GM19239 (cell line): ENCODE results near the gene JCHAIN.
"Not testable (repeated sequence)": the region's sequence is repeated elsewhere in the genome, so short reads cannot be mapped to it uniquely, and the experiment has no call there.

Source experiments
- DNase-seq: peaks from one replicate; pipeline ENCODE4 v3.0.0; 2011; ENCODE audit warnings: low spot score; ENCODE audit not compliant: insufficient read length
- FAIRE-seq: peaks from 2 replicates; lab custom pipeline; 2011; peaks lifted over from hg19 to GRCh38; lab: Jason Lieb, UNC

The JCHAIN gene

GRCh38 chr4:70666369-70666768, at the start of gene JCHAIN:
Gene JCHAIN, minus strand, starts transcription at chr4:70666508. Its CDS starts 18 bp downstream, at chr4:70666490.
- FAIRE-seq (peak; percentile 90), DNase-seq (no peak)

GRCh38 chr4:70715097-70715496, 48.8 kb upstream of the JCHAIN start:
- DNase-seq (no peak), FAIRE-seq (peak; percentile 88)

DNA sequence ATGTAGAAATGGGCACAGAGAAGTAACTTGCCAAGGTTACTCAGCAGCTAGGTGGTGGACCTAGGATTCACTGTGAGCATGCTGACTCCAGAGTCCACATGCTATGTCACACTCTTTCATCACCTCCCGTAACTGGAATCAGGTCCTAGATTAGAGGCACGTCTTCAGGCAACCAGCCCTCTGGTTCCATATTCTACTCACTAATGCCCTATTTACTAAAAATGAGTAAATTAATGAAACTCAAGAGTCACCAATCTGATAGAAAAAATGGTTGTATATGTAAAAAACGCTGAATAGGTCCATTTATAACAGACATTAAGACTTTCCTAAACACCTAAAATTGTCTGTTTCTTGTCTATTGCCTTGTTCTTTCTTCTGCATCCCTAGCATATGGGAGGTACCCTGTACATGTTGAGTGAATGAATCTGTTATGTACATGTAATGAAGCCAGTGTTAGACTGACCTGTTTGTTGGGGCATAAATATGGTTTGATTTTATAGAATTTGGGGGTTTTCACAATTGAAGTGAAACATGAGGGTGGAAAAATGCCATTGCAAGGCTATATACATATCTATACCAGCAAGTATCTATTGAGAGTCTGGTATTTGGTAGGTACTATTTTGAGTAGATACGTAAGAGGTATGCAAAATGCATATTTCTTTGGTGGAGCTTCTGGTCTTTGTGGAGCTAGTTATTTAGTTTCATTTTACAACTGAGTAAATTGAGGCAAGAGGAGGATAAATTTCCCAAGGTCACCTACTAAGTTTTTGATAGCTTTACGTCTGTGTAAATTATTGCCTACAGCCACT, 48.0 kb upstream of the JCHAIN start:
- DNase-seq (no peak), FAIRE-seq (peak; percentile 18)

GRCh38 chr4:70713453-70714078, 47.3 kb upstream of the JCHAIN start:
- no peak for DNase-seq
- peak; percentile 91 for FAIRE-seq

DNA sequence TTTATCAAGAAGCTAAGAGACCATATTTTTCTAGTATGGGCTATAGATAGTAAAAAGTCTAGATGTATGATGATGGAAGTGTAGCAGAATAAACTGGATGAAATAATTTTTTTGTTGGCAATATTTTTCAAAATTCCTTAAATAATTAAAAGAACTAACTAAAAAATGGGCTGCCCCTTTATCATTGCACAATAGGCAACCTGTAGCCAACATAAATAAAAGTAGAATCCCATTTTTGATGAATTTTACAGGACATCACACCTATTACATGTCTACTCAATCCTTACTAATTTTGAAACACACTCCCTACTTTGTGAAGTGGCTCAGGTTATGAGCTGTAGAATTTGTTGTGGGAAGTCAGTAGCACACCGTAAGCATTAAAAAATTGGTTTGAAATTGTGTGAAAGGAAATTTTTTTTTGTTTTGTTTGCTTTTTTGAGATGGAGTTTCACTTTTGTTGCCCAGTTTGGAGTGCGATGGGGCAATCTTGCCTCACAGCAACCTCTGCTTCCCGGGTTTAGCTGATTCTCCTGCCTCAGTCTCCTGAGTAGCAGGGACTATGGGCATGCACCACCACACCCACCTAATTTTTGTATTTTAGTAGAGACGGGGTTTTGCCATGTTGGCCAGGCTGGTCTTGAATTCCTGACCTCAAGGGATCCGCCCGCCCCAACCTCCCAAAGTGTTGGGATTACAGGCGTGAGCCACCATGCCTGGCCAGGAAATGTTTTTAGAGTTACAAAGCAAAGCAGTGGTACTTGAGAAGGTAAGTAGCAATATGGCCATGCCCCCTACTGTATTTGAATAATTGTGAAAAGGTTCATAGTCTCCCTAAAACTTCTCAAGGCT, 46.5 kb upstream of the JCHAIN start:
- FAIRE-seq (peak; percentile 68), DNase-seq (no peak)

- FAIRE-seq (peak; percentile 8), DNase-seq (no peak)
Observed at GRCh38 chr4:70712150-70712549, 45.8 kb upstream of the JCHAIN start.

DNA sequence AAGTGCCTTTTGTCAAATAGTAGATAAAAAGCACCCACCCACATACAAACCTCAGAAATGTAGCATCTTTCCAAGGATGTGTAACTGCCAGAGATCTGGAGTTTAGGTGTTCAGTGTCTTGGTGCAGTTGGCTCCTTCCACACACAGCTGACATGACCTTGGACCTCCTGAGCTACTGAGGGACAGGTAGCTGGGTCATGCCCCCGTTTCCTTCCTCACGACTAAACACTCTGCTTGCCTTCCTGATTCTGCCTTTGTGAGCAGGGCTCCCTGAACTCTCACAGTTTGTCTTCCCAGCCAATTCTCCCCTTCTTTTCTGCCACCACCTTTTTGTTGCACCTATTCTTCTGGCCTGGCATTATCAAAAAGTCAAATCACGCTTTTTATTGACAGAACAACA, 45.3 kb upstream of the JCHAIN start:
- FAIRE-seq: no peak

GRCh38 chr4:70709611-70710205, 43.4 kb upstream of the JCHAIN start:
- FAIRE-seq (no peak), DNase-seq (no peak)

More for the DNA sequence above, 45.3 kb upstream of the JCHAIN start:
- no peak for DNase-seq

DNA sequence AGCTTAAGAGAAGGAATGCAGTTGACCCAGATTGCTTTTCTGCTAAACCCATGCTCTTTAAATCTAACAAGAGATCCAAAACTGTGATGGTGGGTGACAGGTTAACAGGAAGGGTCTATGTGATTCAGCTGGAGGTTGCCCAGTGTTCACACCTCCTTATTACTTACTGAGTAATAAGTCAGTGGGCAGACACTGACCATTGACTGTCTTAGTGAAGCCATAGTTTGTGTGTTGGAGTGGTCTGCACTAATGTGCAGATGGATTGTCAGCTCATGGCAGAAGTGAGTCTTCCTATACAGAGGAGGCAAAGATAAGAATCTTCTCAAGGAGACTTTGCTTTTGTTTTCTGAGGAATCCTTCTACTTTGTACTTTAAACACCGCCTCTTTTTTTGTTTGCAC, 40.2 kb upstream of the JCHAIN start:
- FAIRE-seq: no peak
- DNase-seq: no peak

DNA sequence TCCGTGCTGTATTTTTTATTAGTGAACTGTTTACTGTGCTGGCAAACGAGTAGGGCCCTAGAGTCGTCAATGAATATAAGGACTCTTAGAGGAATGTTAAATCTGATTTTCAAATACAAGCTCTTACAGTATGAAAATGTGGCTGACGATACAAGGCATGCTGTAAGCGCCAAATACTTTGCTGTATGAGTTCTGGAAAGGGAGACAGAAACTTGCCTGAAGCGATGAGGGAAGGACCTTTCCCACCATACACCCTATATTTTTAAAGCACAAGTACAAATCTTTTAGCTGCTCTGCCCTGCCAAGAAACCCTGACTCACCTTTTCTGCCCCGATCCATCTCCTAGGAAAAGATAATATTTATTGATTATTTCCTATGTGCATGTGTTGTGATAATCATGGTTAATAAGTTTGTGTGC, 39.7 kb upstream of the JCHAIN start:
- no peak for DNase-seq
- peak; percentile 82 for FAIRE-seq

DNA sequence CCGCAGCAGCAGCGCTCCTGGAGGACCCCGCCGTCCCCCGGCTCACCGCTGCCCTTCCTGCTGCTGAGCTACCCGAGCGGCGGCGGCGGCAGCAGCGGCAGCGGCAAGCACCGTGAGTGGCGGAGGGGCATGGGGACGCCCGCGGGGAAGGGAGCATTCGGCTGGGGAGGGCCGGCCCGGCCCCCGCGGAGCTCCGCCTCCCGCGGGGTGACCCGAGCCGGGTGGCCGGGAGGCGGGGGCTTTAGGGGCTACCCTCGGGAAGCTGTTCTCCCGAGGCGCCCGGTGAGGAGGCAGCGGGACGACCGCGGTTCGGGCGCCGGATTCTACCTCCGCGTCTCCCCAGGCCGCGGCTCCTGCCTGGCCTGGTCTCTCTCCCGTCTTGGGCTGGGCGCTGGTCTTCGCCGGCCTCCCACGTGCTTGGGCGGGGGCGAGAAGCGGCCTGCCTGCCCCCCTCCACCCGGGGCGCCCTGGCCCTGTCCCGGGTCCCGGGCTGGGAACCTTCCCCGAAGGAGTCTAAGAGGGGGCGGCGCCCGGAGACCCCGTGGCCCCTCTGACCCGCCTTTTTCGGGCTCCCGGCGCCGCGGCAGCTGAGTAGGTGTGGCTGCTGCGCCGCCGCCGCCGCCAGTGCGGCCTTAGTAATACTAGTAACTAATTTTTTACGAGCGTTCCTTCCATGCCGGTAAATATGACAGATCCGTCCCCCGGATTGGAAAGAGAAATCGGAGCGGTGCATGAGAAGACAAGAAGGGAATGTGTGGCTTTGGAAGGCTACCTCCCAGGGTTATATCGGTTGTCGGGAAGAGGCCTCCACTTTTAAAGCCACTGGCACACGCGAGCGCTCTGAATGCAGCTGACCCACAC, 39.1 kb upstream of the JCHAIN start:
- FAIRE-seq: peak; percentile 62

GRCh38 chr4:70704931-70705182, 38.5 kb upstream of the JCHAIN start:
- DNase-seq (no peak), FAIRE-seq (no peak)

More for the DNA sequence above, 39.1 kb upstream of the JCHAIN start:
- peak; percentile 53 for DNase-seq

DNA sequence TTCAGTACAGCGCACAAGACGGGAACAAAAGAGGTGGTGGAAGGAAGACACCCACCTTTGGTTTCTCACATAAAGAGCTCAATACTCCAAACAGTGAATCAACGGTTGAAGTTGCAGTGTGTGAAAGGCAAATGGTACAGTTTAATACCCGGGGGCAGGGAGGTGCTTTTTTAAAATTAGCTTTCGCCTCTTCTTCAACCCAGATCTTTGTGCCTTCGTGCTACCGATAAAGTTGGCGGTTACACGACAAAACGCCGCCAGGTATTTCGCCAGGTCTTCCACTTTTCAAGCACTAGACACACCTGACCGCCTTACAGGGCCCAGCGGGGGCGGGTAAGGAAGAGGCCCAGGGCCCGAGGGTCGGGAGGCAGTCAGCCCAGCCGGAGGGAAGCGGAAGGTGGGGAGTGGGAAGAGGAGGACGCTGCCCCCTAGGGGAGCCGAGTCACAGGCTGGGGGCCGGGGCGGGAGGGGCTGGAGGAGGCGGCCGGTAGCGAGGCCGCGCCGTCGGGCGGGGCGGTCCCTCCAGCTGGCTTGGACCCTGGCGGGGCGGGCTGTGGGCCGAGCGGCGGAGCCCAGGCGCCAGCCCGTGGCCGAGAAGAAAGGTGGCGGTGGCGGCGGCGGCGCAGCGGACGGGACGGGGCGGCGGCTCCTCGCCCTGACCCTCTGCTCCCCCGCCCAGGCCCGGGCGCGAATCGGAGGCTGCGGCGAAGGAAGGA, 38.1 kb upstream of the JCHAIN start:
- FAIRE-seq: peak; percentile 72
- no peak for DNase-seq

DNA sequence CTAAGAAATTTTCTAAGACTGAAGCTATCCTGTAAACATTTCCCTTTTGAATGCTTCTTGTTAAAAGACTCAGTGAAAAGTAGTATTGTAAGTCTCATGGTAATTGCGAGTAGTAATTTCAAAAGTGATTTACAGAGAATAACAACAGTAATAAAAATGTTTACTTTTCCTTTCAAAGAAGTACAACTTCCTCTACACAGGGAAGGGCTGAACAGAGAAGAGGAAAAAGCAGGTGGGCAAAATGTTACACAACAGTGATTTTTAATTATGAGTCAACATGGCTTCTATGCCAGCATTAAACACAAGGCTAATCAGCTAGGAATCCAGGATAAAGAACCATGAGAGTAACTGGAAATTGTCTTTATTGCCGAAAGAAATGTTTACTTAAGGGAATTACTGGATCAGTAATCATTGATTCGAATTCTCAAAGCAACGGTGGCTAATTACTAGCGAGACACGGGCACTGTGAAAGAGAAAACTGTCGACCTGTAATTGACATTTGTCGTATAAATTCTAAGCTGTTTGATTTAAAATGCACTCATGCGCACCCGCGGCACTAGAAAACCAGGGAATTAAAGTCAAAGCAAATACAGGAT, 37.4 kb upstream of the JCHAIN start:
- DNase-seq: no peak
- peak; percentile 76 for FAIRE-seq

DNA sequence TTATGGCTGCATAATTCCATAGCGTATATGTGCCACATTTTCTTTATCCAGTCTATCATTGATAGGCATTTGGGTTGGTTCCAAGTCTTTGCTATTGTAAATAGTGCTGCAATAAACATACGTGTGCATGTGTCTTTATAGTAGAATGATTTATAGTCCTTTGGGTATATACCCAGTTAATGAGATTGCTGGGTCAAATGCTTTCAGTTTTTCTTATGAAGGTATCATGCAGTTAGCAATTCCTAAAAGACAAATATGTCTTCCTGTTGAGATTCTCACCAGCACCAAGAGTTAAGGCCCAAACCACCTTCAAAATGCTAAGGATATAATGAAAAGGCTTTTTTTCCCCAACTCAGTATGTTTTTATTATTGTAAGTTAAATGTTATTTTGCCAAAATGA, 36.3 kb upstream of the JCHAIN start:
- not testable (repeated sequence) for DNase-seq, FAIRE-seq

GRCh38 chr4:70701271-70701670, 35.0 kb upstream of the JCHAIN start:
- DNase-seq (no peak), FAIRE-seq (no peak)

- FAIRE-seq (no peak), DNase-seq (no peak)
Observed at GRCh38 chr4:70700712-70701111, 34.4 kb upstream of the JCHAIN start.

DNA sequence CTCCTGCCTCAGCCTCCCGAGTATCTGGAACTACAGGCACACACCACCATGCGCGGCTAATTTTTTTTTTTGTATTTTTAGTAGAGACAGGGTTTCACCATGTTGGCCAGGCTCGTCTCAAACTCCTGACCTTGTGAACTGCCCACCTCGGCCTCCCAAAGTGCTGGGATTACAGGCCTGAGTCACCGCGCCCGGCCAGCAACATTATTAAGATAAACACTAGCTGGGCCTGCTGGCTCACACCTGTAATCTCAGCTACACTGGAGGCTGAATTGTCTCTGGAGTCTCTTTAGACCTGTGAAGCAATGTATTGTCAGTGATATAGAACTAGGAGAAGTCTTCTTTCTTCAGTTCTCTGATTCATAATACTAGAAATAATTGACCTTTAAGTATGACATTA, 32.1 kb upstream of the JCHAIN start:
- not testable (repeated sequence) for DNase-seq, FAIRE-seq

DNA sequence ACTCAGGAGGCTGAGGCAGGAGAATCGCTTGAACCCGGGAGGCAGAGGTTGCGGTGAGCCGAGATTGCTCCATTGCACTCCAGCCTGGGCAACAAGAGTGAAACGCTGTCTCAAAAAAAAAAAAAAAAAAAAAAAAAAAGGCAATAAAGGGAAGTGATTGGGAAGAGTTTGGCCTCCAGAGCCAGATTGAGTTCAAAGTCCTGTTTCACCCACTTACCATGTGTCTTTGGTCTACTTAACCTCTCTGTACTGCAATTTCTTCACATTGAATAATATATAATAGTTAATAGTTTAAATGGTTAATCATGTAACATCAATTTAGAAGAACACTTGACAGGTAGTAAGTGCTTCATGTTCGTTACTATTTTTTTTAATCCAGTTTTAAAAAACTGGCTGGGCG, 28.3 kb upstream of the JCHAIN start:
- not testable (repeated sequence) for DNase-seq, FAIRE-seq
